HG02970 (cell line): ENCODE data around the gene PRKG1.
"Not testable (repeated sequence)": the region's sequence is repeated elsewhere in the genome, so short reads cannot be mapped to it uniquely, and the experiment has no call there.

Source experiments
- ATAC-seq: cut with Tn5 transposase; IDR thresholded peaks from one replicate; pipeline ENCODE4 v1.9.1; 2021; ENCODE audit warnings: mild to moderate bottlenecking, moderate library complexity, moderate number of reproducible peaks; ENCODE audit not compliant: unreplicated experiment, low FRiP score

The PRKG1 gene

GRCh38 chr10:52111101-52111891 lies 1037.0 kb downstream of the PRKG1 start:
- no peak for ATAC-seq

DNA sequence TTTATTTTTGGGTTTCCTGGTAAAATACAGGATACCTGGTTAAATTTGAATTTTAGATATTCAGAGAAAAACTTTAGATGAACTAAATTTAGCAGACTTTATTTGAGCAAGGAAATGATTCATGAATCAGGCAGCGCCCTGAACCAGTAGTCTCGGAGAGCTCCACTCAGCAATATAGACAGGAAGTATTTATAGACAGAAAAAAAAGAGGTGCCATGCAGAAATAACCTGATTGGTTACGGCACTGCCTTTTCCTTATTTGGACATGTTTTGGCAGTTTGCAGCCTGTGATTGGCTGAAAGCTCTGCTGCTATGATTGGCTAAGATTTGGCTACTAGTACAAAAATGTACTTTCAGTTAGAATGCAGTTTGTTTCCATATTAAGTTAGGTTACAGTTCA lies 1041.5 kb downstream of the PRKG1 start:
- ATAC-seq, result no peak

DNA sequence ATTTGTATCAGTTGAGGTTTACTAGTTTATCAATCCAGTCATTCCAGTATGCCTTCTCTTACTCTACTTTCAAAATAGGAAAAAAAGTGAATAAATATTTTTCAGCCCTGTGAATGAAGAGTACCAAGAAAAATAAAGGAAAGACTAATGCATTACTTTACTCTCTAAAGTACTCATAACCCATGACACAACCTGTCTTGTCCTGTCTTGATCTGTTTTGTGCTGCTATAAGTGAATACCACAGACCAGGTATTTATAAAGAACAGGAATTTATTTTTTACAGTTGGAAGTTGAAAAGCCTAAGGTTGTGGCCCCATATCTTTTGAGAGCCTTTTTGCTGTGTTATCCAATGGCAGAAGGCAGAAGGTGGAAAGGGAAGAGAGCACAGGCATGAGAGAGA lies 1045.2 kb downstream of the PRKG1 start:
- no peak for ATAC-seq

- no peak for ATAC-seq
Observed at GRCh38 chr10:52121688-52122087, 1047.4 kb downstream of the PRKG1 start.

GRCh38 chr10:52128056-52128683 lies 1053.9 kb downstream of the PRKG1 start:
- ATAC-seq, result no peak

DNA sequence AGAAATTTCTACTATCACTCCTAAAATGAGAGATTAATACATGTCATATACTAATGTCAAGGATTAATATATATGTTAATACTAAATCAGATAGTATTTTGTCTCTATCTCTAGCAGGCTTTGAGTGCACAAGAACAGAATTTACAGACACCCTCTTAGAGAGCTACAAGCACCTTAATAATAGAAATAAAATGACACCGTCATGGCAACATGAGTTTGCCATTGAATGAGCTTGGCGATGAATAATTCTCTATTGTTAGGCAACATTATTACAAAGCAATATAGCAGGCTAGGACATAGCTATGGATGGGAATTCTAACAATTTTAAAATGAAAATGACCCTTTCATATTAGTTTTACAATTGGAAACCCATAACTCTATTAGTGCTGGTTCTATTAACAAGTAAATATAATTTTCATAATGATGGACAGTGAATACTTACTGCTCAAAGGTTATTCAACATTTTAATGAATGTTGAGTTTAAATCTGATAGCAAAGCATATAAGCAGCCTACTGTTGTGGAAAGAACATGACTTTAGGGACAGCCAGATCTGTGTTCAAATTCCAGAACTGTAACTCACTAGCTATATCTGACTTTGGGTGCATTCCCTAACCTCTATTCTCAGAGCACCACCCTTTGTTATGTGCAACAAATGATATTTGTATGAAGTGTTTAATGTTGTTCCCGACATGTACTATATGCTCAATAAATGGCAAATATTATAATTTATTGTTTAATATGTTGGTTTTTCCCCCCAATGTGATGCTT lies 1055.3 kb downstream of the PRKG1 start:
- ATAC-seq, result no peak

DNA sequence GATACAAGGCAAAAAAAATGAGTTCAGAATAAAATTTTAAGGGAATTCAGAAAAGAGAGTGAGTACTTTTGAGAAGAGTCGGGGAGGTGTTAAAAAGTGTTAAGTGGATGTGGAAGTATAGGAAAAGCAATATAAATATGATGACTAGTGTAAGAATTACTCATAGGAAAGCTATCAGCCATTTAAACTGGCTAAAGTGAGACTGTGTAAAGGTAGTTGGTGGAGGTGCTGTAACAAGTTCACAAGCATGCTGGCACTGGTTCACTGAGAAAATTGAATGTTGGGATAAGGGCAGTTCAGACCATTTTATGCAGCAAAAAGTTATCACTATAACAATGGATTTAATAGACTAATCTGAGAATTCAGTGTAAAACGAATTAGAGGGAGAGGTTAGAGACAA lies 1060.8 kb downstream of the PRKG1 start:
- ATAC-seq, result no peak

GRCh38 chr10:52136921-52137320 lies 1062.6 kb downstream of the PRKG1 start:
- ATAC-seq, result no peak

GRCh38 chr10:52143338-52143737 lies 1069.1 kb downstream of the PRKG1 start:
- no peak for ATAC-seq

DNA sequence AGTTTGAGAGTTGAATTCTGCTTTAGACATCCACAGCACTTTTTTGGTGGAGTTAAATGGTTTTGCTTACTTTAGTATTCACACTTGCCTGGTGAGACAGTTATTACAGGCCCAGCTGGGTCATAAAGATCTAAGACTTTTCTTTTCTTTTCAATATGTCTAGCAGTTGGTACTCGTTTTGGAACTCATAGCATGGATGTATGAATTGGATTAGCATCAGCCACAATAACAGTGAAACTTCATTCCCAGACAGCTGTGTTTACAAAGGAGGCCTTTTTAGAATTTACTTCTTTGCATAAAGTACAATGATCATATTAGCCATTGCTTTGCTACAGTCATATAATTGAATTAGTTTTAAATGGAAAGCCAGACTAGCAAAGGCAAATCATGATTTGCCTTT lies 1071.3 kb downstream of the PRKG1 start:
- ATAC-seq, result no peak

GRCh38 chr10:52146766-52147165 lies 1072.5 kb downstream of the PRKG1 start:
- no peak for ATAC-seq

GRCh38 chr10:52170776-52171175 lies 1096.5 kb downstream of the PRKG1 start:
- no peak for ATAC-seq

DNA sequence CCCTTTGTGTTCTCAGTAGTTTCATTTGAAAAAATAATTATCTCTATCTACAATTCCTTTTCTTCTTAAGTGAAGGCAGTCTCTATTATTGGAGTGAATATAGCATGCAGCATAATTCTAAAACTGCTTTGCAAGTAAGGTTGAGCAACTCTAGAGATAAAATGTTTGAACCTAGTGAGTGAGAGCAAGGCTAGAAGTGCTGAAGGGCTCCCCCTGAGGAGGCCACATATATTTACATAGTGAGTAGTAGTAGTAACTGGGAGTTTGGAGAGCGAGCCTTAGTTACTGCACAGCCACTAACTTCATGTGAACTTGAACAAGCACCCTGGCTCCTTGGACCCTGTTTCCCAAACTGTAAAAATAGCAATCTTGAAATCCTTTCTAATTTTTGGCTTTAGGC lies 1098.3 kb downstream of the PRKG1 start:
- no peak for ATAC-seq

- ATAC-seq, result no peak
Observed at GRCh38 chr10:52185256-52185655, 1111.0 kb downstream of the PRKG1 start.

GRCh38 chr10:52187521-52188258 lies 1113.4 kb downstream of the PRKG1 start:
- no peak for ATAC-seq

DNA sequence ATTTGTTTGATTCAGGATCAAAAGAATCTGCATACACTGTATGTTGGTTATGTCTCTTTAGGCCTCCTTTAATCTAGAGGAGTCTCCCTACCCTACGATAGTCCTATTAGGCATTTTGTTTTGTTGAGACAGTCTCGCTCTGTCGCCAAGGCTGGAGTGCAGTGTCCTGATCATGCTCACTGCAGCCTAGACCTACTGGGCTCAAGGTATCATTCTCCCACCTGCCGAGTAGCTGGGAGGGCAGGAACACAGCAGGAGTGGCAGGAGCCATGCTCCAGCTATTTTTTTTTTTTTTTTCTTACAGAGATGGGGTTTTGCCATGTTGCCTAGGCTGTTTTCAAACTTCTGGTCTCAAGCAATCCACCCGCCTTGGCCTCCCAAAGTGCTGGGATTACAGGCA lies 1116.8 kb downstream of the PRKG1 start:
- no peak for ATAC-seq

DNA sequence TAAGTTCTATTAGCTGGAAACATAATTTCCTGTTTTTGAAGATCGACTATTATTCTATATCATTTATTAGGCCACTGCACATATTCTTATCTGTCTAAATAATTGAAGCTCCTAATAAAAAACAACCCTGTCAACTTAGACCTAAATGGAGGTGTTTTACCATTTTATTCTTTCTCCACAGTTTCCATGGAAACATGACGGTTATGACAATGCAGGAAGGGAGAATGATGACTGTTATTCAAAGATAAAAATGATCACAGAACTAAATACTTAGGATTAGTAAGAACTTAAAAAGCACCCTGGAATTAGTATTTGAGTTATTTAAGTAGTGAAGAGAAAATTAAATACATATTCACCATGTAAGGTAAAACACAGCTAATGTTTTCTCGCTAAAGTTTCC lies 1119.9 kb downstream of the PRKG1 start:
- no peak for ATAC-seq

- no peak for ATAC-seq
Observed at GRCh38 chr10:52194716-52195115, 1120.4 kb downstream of the PRKG1 start.

DNA sequence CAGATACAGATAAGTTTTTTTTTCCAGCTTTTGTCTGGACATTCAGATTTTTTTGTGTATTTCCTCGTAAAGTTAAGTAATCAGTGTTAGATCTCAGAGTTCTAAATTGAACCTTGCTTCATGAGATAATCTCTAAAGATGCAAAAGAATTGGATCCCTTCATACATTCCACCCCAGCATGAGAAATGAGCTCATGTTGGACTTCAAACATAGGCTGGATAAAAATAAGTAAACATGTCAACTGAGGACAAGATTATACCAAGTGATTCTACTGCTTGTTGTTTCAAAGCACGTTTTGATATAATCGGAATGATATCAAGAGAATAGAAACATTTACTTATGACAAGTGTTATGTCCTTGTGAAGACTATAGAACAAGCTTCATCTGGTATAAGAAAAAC lies 1122.8 kb downstream of the PRKG1 start:
- no peak for ATAC-seq

GRCh38 chr10:52198540-52198939 lies 1124.3 kb downstream of the PRKG1 start:
- ATAC-seq, result no peak

DNA sequence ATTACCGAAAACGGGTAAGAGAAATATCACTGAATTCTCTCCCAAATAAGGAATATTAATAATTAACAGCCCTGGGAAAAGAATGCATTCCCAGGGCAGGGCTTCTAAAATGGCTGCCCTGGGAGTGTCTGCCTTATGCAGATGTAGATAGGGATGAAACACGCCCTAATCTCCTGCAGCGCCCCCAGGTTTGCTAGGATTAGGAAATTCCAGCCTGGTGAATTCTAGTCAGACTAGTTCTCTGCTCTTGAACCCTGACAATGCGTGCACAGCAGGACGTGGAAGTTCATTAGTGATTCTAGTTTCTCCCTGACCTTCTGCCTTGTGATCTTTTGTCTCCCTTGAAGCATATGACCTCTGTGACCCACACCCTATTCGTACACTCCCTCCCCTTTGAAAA lies 1130.6 kb downstream of the PRKG1 start:
- not testable (repeated sequence) for ATAC-seq
